AG04450 (cell line): ENCODE results near the gene PCMT1. TPM values are rescaled to one million over a fixed set of nuclear protein-coding genes. Genes with fewer than 3 reads are reported as not detected.

Experiments used
- CTCF ChIA-PET: fragments of 300-600, 350-600 bp; formaldehyde crosslinking; extraction: SDS; loops from one replicate; lab custom pipeline; 2022; ENCODE audit warnings: antibody characterized with exemption, inconsistent platforms; lab: Charles Lee
- POLR2A ChIA-PET: fragments of 350-600 bp; formaldehyde crosslinking; extraction: SDS; loops from one replicate; lab custom pipeline; 2021; ENCODE audit warnings: antibody characterized with exemption, inconsistent platforms; lab: Yijun Ruan, JAX
- DNase-seq: peaks from one replicate; pipeline ENCODE4 v3.0.0-alpha.2; 2011; ENCODE audit warnings: low read depth, low spot score
- H3K27ac ChIP-seq: one replicate; pipeline ENCODE4 v1.5.1; 2012; ENCODE audit warnings: low read depth, low read length, control low read depth
- H3K27me3 ChIP-seq: one replicate; pipeline ENCODE4 v1.6.0; 2012; ENCODE audit warnings: low read length; ENCODE audit not compliant: control insufficient read depth, insufficient read depth
- H3K4me3 ChIP-seq: 2 replicates; pipeline ENCODE4 v1.5.1; 2011; ENCODE audit warnings: mild to moderate bottlenecking, low read depth, low read length, control low read depth
- H3K9me3 ChIP-seq: 2 replicates; pipeline ENCODE4 v1.5.1; 2012; ENCODE audit warnings: low read length; ENCODE audit not compliant: control insufficient read depth, insufficient read depth
- CTCF ChIP-seq: IDR thresholded peaks from 2 replicates; pipeline ENCODE4 v1.5.1; 2011; ENCODE audit warnings: low read depth, low read length, control low read depth, inconsistent platforms
- polyA plus RNA-seq: library from polyadenylated mRNA; depleted of rRNA; stranded (reverse); fragments of >200 nt; gene quantifications from 2 replicates; pipeline ENCODE4 v1.2.3, GENCODE V29; 2011

The PCMT1 gene
- polyA plus RNA-seq, 1 experiment: 96.2 TPM

GRCh38 chr6:149856256-149856994 lies 106.9 kb downstream of the PCMT1 start:
- no peak for TF ChIP-seq CTCF
- H3K27me3 ChIP-seq: no peaks in the 10 kb centered on the region
- H3K27ac ChIP-seq: peak overlapping the region; percentile 62
- DNase-seq: no peak
- H3K9me3 ChIP-seq: no peaks in the 10 kb centered on the region
- CTCF ChIA-PET: interaction anchor here (1.0 to 2.6 kb wide), 2 partner anchors 10 to 16 kb away, joined by 3 to 7 read pairs; no protein-coding TSS in a partner anchor
- POLR2A ChIA-PET: interaction anchor here (1.3 kb wide), 1 partner anchor 9 kb away, joined by 5 read pairs; no protein-coding TSS in a partner anchor
- peak overlapping the region; percentile 67 for H3K4me3 ChIP-seq

GRCh38 chr6:149857541-149857940 lies 108.0 kb downstream of the PCMT1 start:
- H3K27me3 ChIP-seq: no peaks in the 10 kb centered on the region
- no peak for DNase-seq
- no peak overlapping the region for H3K27ac ChIP-seq
- POLR2A ChIA-PET: no interaction called here
- CTCF ChIA-PET: interaction anchor here (2.6 kb wide), 1 partner anchor 9 kb away, joined by 7 read pairs; no protein-coding TSS in a partner anchor
- H3K9me3 ChIP-seq: no peaks in the 10 kb centered on the region
- H3K4me3 ChIP-seq: peak overlapping the region; percentile 67
- TF ChIP-seq CTCF: no peak

GRCh38 chr6:149859368-149859767 lies 109.8 kb downstream of the PCMT1 start:
- Histone ChIP-seq H3K9me3 (no peaks in the 10 kb centered on the region), H3K27ac (peak overlapping the region; percentile 75), H3K27me3 (no peaks in the 10 kb centered on the region), H3K4me3 (0 out of 2 replicates have a peak overlapping the region, but pooled peaks have one; percentile 10)
- DNase-seq: peak; percentile 75
- POLR2A ChIA-PET: interaction anchor here (1.5 kb wide), 1 partner anchor 19 kb away, joined by 3 read pairs; no protein-coding TSS in a partner anchor
- no peak for TF ChIP-seq CTCF
- CTCF ChIA-PET: no interaction called here

GRCh38 chr6:149859938-149860337 lies 110.4 kb downstream of the PCMT1 start:
- H3K4me3 ChIP-seq: 0 out of 2 replicates have a peak overlapping the region, but pooled peaks have one; percentile 7
- ChIA-PET POLR2A (interaction anchor here (1.5 kb wide), 1 partner anchor 19 kb away, joined by 3 read pairs; no protein-coding TSS in a partner anchor), CTCF (interaction anchor here (0.9 kb wide), 1 partner anchor 20 kb away, joined by 3 read pairs; no protein-coding TSS in a partner anchor)
- DNase-seq: no peak
- no peak for TF ChIP-seq CTCF
- peak overlapping the region; percentile 39 for H3K27ac ChIP-seq
- H3K9me3 ChIP-seq: no peaks in the 10 kb centered on the region
- no peaks in the 10 kb centered on the region for H3K27me3 ChIP-seq

- H3K4me3 ChIP-seq: peak overlapping the region; percentile 21
- no peak for DNase-seq
- no peak for TF ChIP-seq CTCF
- no peak overlapping the region for H3K27ac ChIP-seq
- H3K27me3 ChIP-seq: no peaks in the 10 kb centered on the region
- ChIA-PET POLR2A (no interaction called here), CTCF (interaction anchor here (0.7 to 0.9 kb wide), 2 partner anchors 20 to 142 kb away, joined by 3 read pairs; partner anchors contain the start of gene LATS1)
- H3K9me3 ChIP-seq: no peaks in the 10 kb centered on the region
Measured at GRCh38 chr6:149860513-149860833, 110.9 kb downstream of the PCMT1 start.
